Esophagus squamous epithelium (tissue), 5 donors: Measurements from ENCODE around the gene DES. TPM values are rescaled to one million over a fixed set of nuclear protein-coding genes. Genes with fewer than 3 reads are reported as not detected.
A peak's percentile ranks its signal among the peaks of the same experiment; 100 is the strongest.

Experiments used
- DNase-seq: peaks from one replicate; lab custom pipeline; 2025; lab: John Stamatoyannopoulos, UW
- H3K27ac ChIP-seq, 4 donors: fragments of 200-600 bp; sonication (generic); one replicate each; pipeline ENCODE4 v1.5.1; 2016 to 2019; ENCODE audit warnings: mild to moderate bottlenecking in 1 of 4
- H3K27me3 ChIP-seq, 4 donors: fragments of 200-600 bp; sonication (generic); 1 replicate in 3 of 4; 2 replicates in 1 of 4; pipeline versions ENCODE4 v1.5.1 to v1.6.0; 2017 to 2021; ENCODE audit warnings: antibody characterized with exemption in 1 of 4
- H3K36me3 ChIP-seq, 3 donors: fragments of 200-600 bp; sonication (generic); one replicate each; pipeline ENCODE4 v1.5.1; 2016 to 2019
- H3K4me1 ChIP-seq, 3 donors: fragments of 200-600 bp; sonication (generic); one replicate each; pipeline ENCODE4 v1.5.1; 2017 to 2019
- H3K4me3 ChIP-seq, 4 donors: fragments of 200-600 bp; sonication (generic); 1 replicate in 3 of 4; 2 replicates in 1 of 4; pipeline ENCODE4 v1.5.1; 2016 to 2019; ENCODE audit warnings: mild to moderate bottlenecking in 2 of 4, moderate library complexity in 1 of 4
- H3K9me3 ChIP-seq, 3 donors: fragments of 200-600 bp; sonication (generic); one replicate each; pipeline ENCODE4 v1.5.1; 2016 to 2019
- POLR2A ChIP-seq, 4 donors: fragments of 450-650 bp; IDR thresholded peaks; one replicate each; pipeline ENCODE4 v1.6.1; 2017; ENCODE audit warnings: antibody characterized with exemption in 4 of 4, mild to moderate bottlenecking in 4 of 4, moderate library complexity in 3 of 4
- WGBS, 2 donors: methylation state at CpG; one replicate each; pipeline ENCODE4 v1.1.5; 2018; 5-methylcytosine and 5-hydroxymethylcytosine counted together
- intact Hi-C: fragments of 100-400 bp; cut with DNase I; formaldehyde crosslinking; loops from one replicate; pipeline ENCODE4 v1.15.0; 2022
- total RNA-seq, 4 donors: library from RNA; depleted of rRNA; stranded (reverse); fragments of >200 nt; gene quantifications; one replicate each; pipeline ENCODE4 v1.1.0, GENCODE V29; 2016
- TF ChIP-seq, protein P1 (sequence below), 6 experiments: fragments of 450-650 bp in 4 of 6; fragments of 200-600 bp in 2 of 6; sonication (generic) in 2 of 6; IDR thresholded peaks; one replicate each; pipeline ENCODE4 v1.5.1; 2016 to 2019; ENCODE audit warnings: antibody characterized with exemption in 6 of 6, mild to moderate bottlenecking in 4 of 6, moderate library complexity in 4 of 6
- donor health status: DM: yes; HTN: yes; CAD: no.

Gene DES
- total RNA-seq, 4 donors from 2014 or later, result 120 to 2,698 (median 303) TPM

DNA sequence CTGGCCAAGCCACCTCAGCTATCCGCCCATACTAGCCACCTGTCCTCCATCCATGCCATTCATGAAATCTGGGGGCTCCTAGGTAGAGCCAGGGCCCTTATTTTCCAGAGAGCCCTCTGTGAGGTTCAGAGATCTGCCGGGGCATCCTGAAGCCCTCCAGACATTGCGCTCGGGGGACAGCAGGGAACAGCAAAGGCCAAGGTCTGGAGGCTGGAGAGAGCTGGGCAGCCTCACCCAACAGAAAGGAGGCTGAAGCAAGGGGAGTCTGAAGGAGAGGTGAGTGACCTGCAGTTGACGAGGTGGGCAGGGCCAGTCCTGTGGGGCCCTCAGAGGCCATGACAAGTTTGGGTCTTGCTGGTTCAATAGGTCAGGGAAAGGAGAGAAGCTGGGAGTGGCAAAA, 8.6 kb upstream of the DES start:
- 79 to 94% methylated on average over 2 to 4 of the region's 5 CpGs for WGBS, 2 donors
- intact Hi-C loops, result no loop called here

DNA sequence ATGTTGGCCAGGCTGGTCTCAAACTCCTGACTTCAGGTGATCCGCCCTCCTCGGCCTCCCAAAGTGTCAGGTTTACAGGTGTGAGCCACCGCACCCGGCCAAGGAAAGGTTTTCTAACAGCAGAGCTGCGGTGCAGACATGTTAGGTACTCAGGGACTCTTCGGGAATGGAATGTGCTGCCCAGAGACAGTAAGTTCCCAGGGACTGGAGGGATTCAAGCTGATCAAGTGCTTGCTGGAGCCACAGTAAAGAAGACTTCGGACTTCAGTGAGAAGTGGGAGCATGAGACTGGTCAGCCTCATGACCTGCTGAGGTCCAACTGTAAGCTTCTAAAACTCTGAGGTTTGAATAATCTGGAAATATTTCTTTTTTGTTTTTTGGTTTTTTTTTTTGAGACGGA, 7.8 kb upstream of the DES start:
- H3K9me3 ChIP-seq, result peaks cover 0 to 12% (median 12%) of the 10 kb centered on the region in 3 donors
- H3K36me3 ChIP-seq, result no peaks in the 10 kb centered on the region
- no peak overlapping the region for H3K4me3 ChIP-seq
- intact Hi-C loops, result no loop called here
- no peak for TF ChIP-seq POLR2A (IDR thresholded peaks at IDR 0.05)
- peak overlapping the region; percentile 24 to 82 (median 74) for H3K27ac ChIP-seq
- no peaks in the 10 kb centered on the region for H3K4me1 ChIP-seq
- H3K27me3 ChIP-seq, result peaks cover 0 to 34% (median 0%) of the 10 kb centered on the region in 4 donors
- no peak for DNase-seq
- WGBS, 2 donors, result 76 to 98% methylated on average over 3 to 4 of the region's 8 CpGs

More for the DNA sequence above, 8.6 kb upstream of the DES start:
- Histone ChIP-seq H3K9me3 (peaks cover 0 to 12% (median 12%) of the 10 kb centered on the region in 3 donors), H3K36me3 (no peaks in the 10 kb centered on the region), H3K4me1 (no peaks in the 10 kb centered on the region), H3K4me3 (no peak overlapping the region), H3K27ac (peak overlapping the region; percentile 59 to 88 (median 82)), H3K27me3 (peaks cover 0 to 38% (median 0%) of the 10 kb centered on the region in 4 donors)
- TF ChIP-seq, protein P1, sequence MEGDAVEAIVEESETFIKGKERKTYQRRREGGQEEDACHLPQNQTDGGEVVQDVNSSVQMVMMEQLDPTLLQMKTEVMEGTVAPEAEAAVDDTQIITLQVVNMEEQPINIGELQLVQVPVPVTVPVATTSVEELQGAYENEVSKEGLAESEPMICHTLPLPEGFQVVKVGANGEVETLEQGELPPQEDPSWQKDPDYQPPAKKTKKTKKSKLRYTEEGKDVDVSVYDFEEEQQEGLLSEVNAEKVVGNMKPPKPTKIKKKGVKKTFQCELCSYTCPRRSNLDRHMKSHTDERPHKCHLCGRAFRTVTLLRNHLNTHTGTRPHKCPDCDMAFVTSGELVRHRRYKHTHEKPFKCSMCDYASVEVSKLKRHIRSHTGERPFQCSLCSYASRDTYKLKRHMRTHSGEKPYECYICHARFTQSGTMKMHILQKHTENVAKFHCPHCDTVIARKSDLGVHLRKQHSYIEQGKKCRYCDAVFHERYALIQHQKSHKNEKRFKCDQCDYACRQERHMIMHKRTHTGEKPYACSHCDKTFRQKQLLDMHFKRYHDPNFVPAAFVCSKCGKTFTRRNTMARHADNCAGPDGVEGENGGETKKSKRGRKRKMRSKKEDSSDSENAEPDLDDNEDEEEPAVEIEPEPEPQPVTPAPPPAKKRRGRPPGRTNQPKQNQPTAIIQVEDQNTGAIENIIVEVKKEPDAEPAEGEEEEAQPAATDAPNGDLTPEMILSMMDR (IDR thresholded peaks at IDR 0.05), result no peak
- no peak for TF ChIP-seq POLR2A (IDR thresholded peaks at IDR 0.05)
- no peak for DNase-seq

DNA sequence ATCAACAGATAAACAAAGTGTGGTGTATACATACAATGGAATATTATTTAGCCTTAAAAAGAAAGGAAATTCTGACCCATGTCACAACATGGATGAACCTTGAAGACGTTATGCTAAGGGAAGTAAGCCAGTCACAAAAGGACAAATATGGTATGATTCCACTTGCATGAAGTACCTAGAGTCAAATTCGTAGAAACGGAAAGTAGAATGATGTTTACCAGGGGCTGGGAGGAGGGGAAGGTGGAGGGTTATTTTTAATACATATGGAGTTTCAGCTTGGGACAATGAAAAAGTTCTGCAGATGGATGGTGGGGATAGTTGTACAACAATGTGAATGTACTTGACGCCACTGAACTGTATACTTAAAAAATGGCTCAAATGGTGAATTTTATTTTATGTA, 3.3 kb upstream of the DES start:
- intact Hi-C loops, result no loop called here
- Histone ChIP-seq H3K4me1 (peaks cover 0 to 24% (median 0%) of the 10 kb centered on the region in 3 donors), H3K27ac (peak overlapping the region in 3 of 4 donors; percentile 63 to 86 (median 84)), H3K9me3 (peaks cover 0 to 12% (median 12%) of the 10 kb centered on the region in 3 donors), H3K36me3 (no peaks in the 10 kb centered on the region), H3K27me3 (peaks cover 0 to 55% (median 5%) of the 10 kb centered on the region in 4 donors), H3K4me3 (no peak overlapping the region)
- WGBS, 2 donors, result 56 to 66% methylated on average over 4 of the region's 4 CpGs
- TF ChIP-seq POLR2A (IDR thresholded peaks at IDR 0.05), result no peak
- TF ChIP-seq, protein P1 (IDR thresholded peaks at IDR 0.05), result no peak
- no peak for DNase-seq

DNA sequence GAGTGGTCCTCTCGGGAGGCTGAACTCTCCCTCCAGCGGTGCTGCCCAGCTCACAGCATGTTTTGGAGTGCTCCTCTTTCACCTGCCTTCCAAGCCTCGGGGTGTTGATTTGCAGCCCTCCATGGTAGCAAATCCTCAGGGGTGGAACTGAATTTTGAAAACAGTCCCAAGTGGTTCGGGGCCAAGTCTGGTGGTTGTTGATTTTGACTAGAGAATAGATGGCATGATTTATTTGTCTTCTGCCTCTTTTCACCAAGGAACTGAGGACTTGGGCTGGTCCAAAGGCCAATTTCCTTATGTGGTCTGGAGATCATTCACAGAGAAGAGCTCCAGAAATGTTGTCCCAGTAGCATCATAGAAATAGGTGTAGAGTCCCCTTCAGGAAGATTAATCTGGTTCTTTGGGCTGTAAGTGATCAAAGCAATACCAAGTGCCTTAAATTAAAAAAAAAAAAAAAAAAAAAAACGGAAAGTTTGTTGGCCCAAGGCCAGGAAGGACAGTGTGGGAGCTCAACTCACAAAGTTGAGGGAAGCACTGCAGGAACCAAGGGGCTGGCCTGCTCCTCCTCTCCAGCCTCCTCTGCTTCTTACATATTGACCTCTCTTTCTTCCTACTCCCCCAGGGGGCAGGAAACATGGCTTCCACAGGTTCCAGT, 2.5 kb upstream of the DES start:
- Histone ChIP-seq H3K4me3 (no peak overlapping the region), H3K4me1 (peaks cover 0 to 24% (median 0%) of the 10 kb centered on the region in 3 donors), H3K36me3 (no peaks in the 10 kb centered on the region), H3K9me3 (peaks cover 0 to 12% (median 12%) of the 10 kb centered on the region in 3 donors), H3K27me3 (peaks cover 0 to 64% (median 5%) of the 10 kb centered on the region in 4 donors), H3K27ac (peak overlapping the region; percentile 21 to 87 (median 85))
- whole genome bisulfite sequencing, 2 donors, result 37 to 49% methylated on average over 5 of the region's 5 CpGs
- intact Hi-C loops, result no loop called here
- TF ChIP-seq POLR2A (IDR thresholded peaks at IDR 0.05), result no peak
- TF ChIP-seq, protein P1 (IDR thresholded peaks at IDR 0.05), result no peak
- DNase-seq, result no peak

DNA sequence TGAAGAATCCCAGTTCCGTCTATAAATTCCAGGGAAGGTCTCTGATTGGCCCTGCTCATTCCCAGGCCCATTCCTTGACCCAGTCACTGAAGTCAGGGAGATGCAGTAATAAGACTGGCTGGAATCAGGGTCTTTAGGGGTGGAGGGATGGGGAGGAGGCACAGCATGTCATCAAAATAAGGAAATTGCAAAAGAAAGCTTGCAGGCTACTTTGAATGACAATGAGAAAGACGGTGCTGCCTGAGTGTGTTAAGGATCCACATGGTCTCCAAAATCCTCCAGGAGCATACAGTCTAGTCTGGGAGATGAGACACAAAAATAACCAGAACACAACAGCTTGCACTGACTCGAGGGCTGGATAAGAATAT, 2.0 kb upstream of the DES start:
- Histone ChIP-seq H3K27ac (peak overlapping the region; percentile 21 to 87 (median 85)), H3K27me3 (peaks cover 0 to 65% (median 5%) of the 10 kb centered on the region in 4 donors), H3K9me3 (peaks cover 0 to 12% (median 12%) of the 10 kb centered on the region in 3 donors), H3K4me3 (no peak overlapping the region), H3K4me1 (peaks cover 0 to 24% (median 0%) of the 10 kb centered on the region in 3 donors), H3K36me3 (no peaks in the 10 kb centered on the region)
- TF ChIP-seq, protein P1 (IDR thresholded peaks at IDR 0.05), result no peak
- no peak for TF ChIP-seq POLR2A (IDR thresholded peaks at IDR 0.05)
- 41 to 44% methylated on average over 3 of the region's 3 CpGs for WGBS, 2 donors
- intact Hi-C loops, result no loop called here
- DNase-seq, result no peak
